Right renal cortex interstitium (tissue), 3 donors: ENCODE measurements around the gene SLC25A30. TPM values are rescaled to one million over a fixed set of nuclear protein-coding genes. Genes with fewer than 3 reads are reported as not detected.
"Not testable (repeated sequence)": the region's sequence is repeated elsewhere in the genome, so short reads cannot be mapped to it uniquely, and the experiment has no call there.

ENCODE experiments used
- DNase-seq, 3 donors: peaks; one replicate each; pipeline ENCODE4 v3.0.0-alpha.2; 2013; ENCODE audit warnings: low read depth in 3 of 3, low spot score in 2 of 3
- polyA plus RNA-seq, 3 donors: library from polyadenylated mRNA; unstranded; fragments of 120-200 nt; gene quantifications; one replicate each; pipeline ENCODE4 v1.2.1, GENCODE V29; 2013; ENCODE audit not compliant: insufficient read length in 3 of 3

The SLC25A30 gene
- polyA plus RNA-seq, 3 donors: 26.8 to 28.3 (median 27.7) TPM

GRCh38 chr13:45370922-45371406, 47.2 kb downstream of the SLC25A30 start:
- peak in 2 of 3 donors; percentile 44 to 58 for DNase-seq

GRCh38 chr13:45369116-45369515, 49.1 kb downstream of the SLC25A30 start:
- no peak for DNase-seq

- no peak for DNase-seq
Observed at GRCh38 chr13:45368571-45368970, 49.6 kb downstream of the SLC25A30 start.

- no peak for DNase-seq
Observed at GRCh38 chr13:45368005-45368404, 50.2 kb downstream of the SLC25A30 start.

GRCh38 chr13:45367358-45367757, 50.8 kb downstream of the SLC25A30 start:
- DNase-seq: no peak

GRCh38 chr13:45365558-45365885, 52.7 kb downstream of the SLC25A30 start:
- DNase-seq: no peak

GRCh38 chr13:45364876-45365557, 53.2 kb downstream of the SLC25A30 start:
- DNase-seq: no peak

- no peak for DNase-seq
Observed at GRCh38 chr13:45362939-45363338, 55.2 kb downstream of the SLC25A30 start.

GRCh38 chr13:45361596-45362206, 56.5 kb downstream of the SLC25A30 start:
- DNase-seq: no peak

GRCh38 chr13:45356966-45357672, 61.1 kb downstream of the SLC25A30 start:
- DNase-seq: no peak

GRCh38 chr13:45353895-45354294, 64.3 kb downstream of the SLC25A30 start:
- DNase-seq: no peak

GRCh38 chr13:45352031-45352430, 66.1 kb downstream of the SLC25A30 start:
- DNase-seq: no peak

- DNase-seq: no peak
Observed at GRCh38 chr13:45350152-45350551, 68.0 kb downstream of the SLC25A30 start.

GRCh38 chr13:45349438-45349837, 68.7 kb downstream of the SLC25A30 start:
- no peak for DNase-seq

GRCh38 chr13:45344064-45344463, 74.1 kb downstream of the SLC25A30 start:
- DNase-seq: not testable (repeated sequence)

Other genes with a start within 250 kb of the SLC25A30 start
- gene KCTD4, start 217.3 kb downstream of the SLC25A30 start, polyA plus RNA-seq: under 1 TPM; 0.25 to 0.83 (median 0.61) TPM
- gene TPT1, start 77.2 kb downstream of the SLC25A30 start, polyA plus RNA-seq: 1,000 to 10,000 TPM; 6,882 to 7,003 (median 6,931) TPM
- gene COG3, start 46.6 kb upstream of the SLC25A30 start, polyA plus RNA-seq: 10 to 100 TPM; 30.5 to 33.1 (median 31.9) TPM
- 1 to 10 TPM; 1.1 to 1.5 (median 1.1) TPM for gene ERICH6B, start 197.4 kb upstream of the SLC25A30 start, polyA plus RNA-seq